ENCODE data around the gene AK3. TPM values are rescaled to one million over a fixed set of nuclear protein-coding genes. Genes with fewer than 3 reads are reported as not detected.

The AK3 gene
- total and polyA plus RNA-seq, 7 donors = 47.5 to 183 (median 111) TPM

GRCh38 chr9:4706971-4707622 is 33.9 kb downstream of the AK3 start:
- no peaks in the 10 kb centered on the region for H3K9me3 ChIP-seq
- intact Hi-C loops (cut with DNase I) = no loop called here
- no peaks in the 10 kb centered on the region for H3K4me1 ChIP-seq
- H3K4me3 ChIP-seq = no peak overlapping the region
- no peak overlapping the region for H3K27ac ChIP-seq
- 50 to 57% (median 55%) methylated on average over 4 of the region's 4 CpGs for WGBS, 3 donors
- DNase-seq = no peak
- H3K27me3 ChIP-seq (ENCODE audit: insufficient read depth in 3 of 3, low read length in 2 of 3) = no peaks in the 10 kb centered on the region
- H3K36me3 ChIP-seq (ENCODE audit: insufficient read depth in 1 of 2, low read depth in 1 of 2) = peaks cover 3 to 94% of the 10 kb centered on the region in 2 donors
- peak in 3 of 4 donors; percentile 50 to 64 (median 53) for ATAC-seq
- TF ChIP-seq, protein P1, sequence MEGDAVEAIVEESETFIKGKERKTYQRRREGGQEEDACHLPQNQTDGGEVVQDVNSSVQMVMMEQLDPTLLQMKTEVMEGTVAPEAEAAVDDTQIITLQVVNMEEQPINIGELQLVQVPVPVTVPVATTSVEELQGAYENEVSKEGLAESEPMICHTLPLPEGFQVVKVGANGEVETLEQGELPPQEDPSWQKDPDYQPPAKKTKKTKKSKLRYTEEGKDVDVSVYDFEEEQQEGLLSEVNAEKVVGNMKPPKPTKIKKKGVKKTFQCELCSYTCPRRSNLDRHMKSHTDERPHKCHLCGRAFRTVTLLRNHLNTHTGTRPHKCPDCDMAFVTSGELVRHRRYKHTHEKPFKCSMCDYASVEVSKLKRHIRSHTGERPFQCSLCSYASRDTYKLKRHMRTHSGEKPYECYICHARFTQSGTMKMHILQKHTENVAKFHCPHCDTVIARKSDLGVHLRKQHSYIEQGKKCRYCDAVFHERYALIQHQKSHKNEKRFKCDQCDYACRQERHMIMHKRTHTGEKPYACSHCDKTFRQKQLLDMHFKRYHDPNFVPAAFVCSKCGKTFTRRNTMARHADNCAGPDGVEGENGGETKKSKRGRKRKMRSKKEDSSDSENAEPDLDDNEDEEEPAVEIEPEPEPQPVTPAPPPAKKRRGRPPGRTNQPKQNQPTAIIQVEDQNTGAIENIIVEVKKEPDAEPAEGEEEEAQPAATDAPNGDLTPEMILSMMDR (IDR thresholded peaks at IDR 0.05) = no peak

DNA sequence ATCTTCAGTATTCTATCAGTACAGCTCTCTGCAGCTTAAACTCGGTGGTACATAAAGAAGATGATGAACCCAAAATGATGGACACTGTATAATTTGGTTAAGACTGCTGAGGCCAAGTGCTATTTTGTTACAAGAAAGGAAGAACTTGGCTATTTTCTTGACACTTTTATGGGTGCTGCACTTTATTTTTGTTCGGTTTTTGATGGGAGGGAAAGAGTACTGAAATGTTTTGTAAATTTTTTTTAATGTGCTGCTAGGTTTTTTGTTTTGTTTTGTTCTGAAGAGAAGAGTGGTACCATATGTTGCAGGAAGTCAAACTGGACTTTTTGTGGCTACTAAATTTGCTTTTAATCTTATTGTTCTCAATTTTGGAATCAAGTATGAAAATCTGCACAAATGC is 35.0 kb downstream of the AK3 start:
- Histone ChIP-seq H3K27me3 (ENCODE audit: insufficient read depth in 3 of 3, low read length in 2 of 3) (no peaks in the 10 kb centered on the region), H3K9me3 (no peaks in the 10 kb centered on the region), H3K4me1 (no peaks in the 10 kb centered on the region), H3K4me3 (no peak overlapping the region), H3K27ac (no peak overlapping the region), H3K36me3 (ENCODE audit: insufficient read depth in 1 of 2, low read depth in 1 of 2) (peaks cover 3 to 95% of the 10 kb centered on the region in 2 donors)
- intact Hi-C loops (cut with DNase I) = no loop called here
- TF ChIP-seq, protein P1 (IDR thresholded peaks at IDR 0.05) = no peak
- WGBS, 3 donors = 62 to 80% (median 63%) methylated on average over 2 of the region's 2 CpGs
- DNase-seq (no peak), ATAC-seq (no peak)

- WGBS, 3 donors = 92 to 98% (median 93%) methylated on average over 2 of the region's 2 CpGs
Observed at GRCh38 chr9:4704129-4704528, 36.9 kb downstream of the AK3 start.

DNA sequence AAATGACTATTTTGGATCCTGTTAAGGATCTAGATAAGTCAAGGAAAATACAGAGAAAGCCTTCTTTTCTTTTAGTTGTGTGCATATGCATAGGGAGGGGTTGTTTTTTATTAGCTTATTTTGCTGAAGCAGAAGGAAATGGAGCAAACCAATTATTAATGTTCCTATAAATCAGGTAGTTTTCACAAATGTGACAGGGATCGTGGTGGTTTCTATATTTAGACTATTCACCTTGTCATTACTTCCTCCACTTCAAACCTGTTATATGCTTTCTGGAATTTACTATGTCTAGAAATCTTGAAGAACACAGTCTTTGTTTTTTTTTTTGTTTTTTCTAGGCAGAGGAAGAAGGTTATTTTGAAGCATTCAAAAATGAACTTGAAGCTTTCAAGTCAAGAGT is 39.5 kb downstream of the AK3 start:
- ATAC-seq = no peak
- WGBS, 3 donors = 15 to 20% (median 19%) methylated on average over 1 of the region's 1 CpG
- TF ChIP-seq, protein P1 (IDR thresholded peaks at IDR 0.05) = no peak
- DNase-seq = no peak
- Histone ChIP-seq H3K27me3 (ENCODE audit: insufficient read depth in 3 of 3, low read length in 2 of 3) (no peaks in the 10 kb centered on the region), H3K27ac (no peak overlapping the region), H3K36me3 (ENCODE audit: insufficient read depth in 1 of 2, low read depth in 1 of 2) (peaks cover 3 to 98% of the 10 kb centered on the region in 2 donors), H3K9me3 (no peaks in the 10 kb centered on the region), H3K4me1 (no peaks in the 10 kb centered on the region), H3K4me3 (no peak overlapping the region)
- intact Hi-C loops (cut with DNase I) = no loop called here

More at GRCh38 chr9:4704129-4704528, 36.9 kb downstream of the AK3 start:
- DNase-seq (no peak), ATAC-seq (no peak)
- TF ChIP-seq, protein P1 (IDR thresholded peaks at IDR 0.05) = no peak
- intact Hi-C loops (cut with DNase I) = no loop called here
- H3K27me3 ChIP-seq (ENCODE audit: insufficient read depth in 3 of 3, low read length in 2 of 3) = no peaks in the 10 kb centered on the region
- H3K4me3 ChIP-seq = no peak overlapping the region
- no peaks in the 10 kb centered on the region for H3K4me1 ChIP-seq
- H3K36me3 ChIP-seq (ENCODE audit: insufficient read depth in 1 of 2, low read depth in 1 of 2) = peaks cover 3 to 97% of the 10 kb centered on the region in 2 donors
- no peaks in the 10 kb centered on the region for H3K9me3 ChIP-seq
- H3K27ac ChIP-seq = no peak overlapping the region

DNA sequence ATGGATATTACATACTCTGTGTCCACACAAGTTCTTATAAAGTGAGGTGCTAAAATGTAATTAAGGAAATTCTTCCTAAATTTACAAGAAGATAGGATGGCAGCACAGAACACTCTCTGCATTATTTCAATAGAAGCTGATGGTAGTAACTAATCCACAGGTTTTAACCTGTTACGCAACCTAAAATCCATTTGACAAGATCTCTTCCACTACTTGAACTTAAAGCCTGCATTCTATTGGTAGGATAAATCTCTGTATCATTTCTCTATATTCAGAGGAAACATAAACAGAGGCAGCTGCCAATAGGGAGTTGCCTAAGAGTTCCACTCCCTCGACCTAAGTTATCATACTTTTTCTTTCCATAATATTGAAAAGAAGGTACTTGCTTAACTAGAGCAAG is 40.1 kb downstream of the AK3 start:
- DNase-seq (no peak), ATAC-seq (no peak)
- TF ChIP-seq, protein P1 (IDR thresholded peaks at IDR 0.05) = no peak
- Histone ChIP-seq H3K27me3 (ENCODE audit: insufficient read depth in 3 of 3, low read length in 2 of 3) (no peaks in the 10 kb centered on the region), H3K36me3 (ENCODE audit: insufficient read depth in 1 of 2, low read depth in 1 of 2) (peaks cover 3 to 98% of the 10 kb centered on the region in 2 donors), H3K4me3 (no peak overlapping the region), H3K27ac (no peak overlapping the region), H3K4me1 (no peaks in the 10 kb centered on the region), H3K9me3 (no peaks in the 10 kb centered on the region)
- intact Hi-C loops (cut with DNase I) = no loop called here
- WGBS, 3 donors = 84 to 89% (median 86%) methylated on average over 2 of the region's 2 CpGs

Data from psoas muscle (tissue), 8 donors.